Measurements from ENCODE around the gene SCARB1.

SCARB1 gene

GRCh38 chr12:124771462-124772288 is 92.0 kb downstream of the SCARB1 start (continued):
- TF ChIP-seq ZNF138 (tag by site-specific recombination; IDR thresholded peaks at IDR 0.05; ENCODE audit: borderline replicate concordance), result no peak
- no peak for TF ChIP-seq ZNF692 (tag by site-specific recombination; IDR thresholded peaks at IDR 0.05)
- no peak for TF ChIP-seq ZNF670 (tag by site-specific recombination; IDR thresholded peaks at IDR 0.05; ENCODE audit: low read depth)
- no peak for TF ChIP-seq GLIS1 (tag by site-specific recombination; IDR thresholded peaks at IDR 0.05)
- TF ChIP-seq, protein P1, sequence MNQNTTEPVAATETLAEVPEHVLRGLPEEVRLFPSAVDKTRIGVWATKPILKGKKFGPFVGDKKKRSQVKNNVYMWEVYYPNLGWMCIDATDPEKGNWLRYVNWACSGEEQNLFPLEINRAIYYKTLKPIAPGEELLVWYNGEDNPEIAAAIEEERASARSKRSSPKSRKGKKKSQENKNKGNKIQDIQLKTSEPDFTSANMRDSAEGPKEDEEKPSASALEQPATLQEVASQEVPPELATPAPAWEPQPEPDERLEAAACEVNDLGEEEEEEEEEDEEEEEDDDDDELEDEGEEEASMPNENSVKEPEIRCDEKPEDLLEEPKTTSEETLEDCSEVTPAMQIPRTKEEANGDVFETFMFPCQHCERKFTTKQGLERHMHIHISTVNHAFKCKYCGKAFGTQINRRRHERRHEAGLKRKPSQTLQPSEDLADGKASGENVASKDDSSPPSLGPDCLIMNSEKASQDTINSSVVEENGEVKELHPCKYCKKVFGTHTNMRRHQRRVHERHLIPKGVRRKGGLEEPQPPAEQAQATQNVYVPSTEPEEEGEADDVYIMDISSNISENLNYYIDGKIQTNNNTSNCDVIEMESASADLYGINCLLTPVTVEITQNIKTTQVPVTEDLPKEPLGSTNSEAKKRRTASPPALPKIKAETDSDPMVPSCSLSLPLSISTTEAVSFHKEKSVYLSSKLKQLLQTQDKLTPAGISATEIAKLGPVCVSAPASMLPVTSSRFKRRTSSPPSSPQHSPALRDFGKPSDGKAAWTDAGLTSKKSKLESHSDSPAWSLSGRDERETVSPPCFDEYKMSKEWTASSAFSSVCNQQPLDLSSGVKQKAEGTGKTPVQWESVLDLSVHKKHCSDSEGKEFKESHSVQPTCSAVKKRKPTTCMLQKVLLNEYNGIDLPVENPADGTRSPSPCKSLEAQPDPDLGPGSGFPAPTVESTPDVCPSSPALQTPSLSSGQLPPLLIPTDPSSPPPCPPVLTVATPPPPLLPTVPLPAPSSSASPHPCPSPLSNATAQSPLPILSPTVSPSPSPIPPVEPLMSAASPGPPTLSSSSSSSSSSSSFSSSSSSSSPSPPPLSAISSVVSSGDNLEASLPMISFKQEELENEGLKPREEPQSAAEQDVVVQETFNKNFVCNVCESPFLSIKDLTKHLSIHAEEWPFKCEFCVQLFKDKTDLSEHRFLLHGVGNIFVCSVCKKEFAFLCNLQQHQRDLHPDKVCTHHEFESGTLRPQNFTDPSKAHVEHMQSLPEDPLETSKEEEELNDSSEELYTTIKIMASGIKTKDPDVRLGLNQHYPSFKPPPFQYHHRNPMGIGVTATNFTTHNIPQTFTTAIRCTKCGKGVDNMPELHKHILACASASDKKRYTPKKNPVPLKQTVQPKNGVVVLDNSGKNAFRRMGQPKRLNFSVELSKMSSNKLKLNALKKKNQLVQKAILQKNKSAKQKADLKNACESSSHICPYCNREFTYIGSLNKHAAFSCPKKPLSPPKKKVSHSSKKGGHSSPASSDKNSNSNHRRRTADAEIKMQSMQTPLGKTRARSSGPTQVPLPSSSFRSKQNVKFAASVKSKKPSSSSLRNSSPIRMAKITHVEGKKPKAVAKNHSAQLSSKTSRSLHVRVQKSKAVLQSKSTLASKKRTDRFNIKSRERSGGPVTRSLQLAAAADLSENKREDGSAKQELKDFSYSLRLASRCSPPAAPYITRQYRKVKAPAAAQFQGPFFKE (tag by site-specific recombination; IDR thresholded peaks at IDR 0.05; ENCODE audit: borderline replicate concordance), result no peak
- TF ChIP-seq ZNF571 (tag by site-specific recombination; IDR thresholded peaks at IDR 0.05), result no peak
- TF ChIP-seq ZNF48 (tag by site-specific recombination; IDR thresholded peaks at IDR 0.05), result no peak
- TF ChIP-seq ZNF311 (tag by site-specific recombination; IDR thresholded peaks at IDR 0.05; ENCODE audit: borderline replicate concordance), result no peak
- no peak for TF ChIP-seq ZNF549 (tag by site-specific recombination; IDR thresholded peaks at IDR 0.05)
- no peak for TF ChIP-seq ZBTB7A (tag by site-specific recombination; IDR thresholded peaks at IDR 0.05; ENCODE audit: low read depth)
- no peak for TF ChIP-seq KLF1 (tag by site-specific recombination; IDR thresholded peaks at IDR 0.05)
- TF ChIP-seq RBAK (tag by site-specific recombination; IDR thresholded peaks at IDR 0.05), result no peak
- no peak for TF ChIP-seq ZNF600 (tag by site-specific recombination; IDR thresholded peaks at IDR 0.05)
- TF ChIP-seq ZNF423 (tag by site-specific recombination; IDR thresholded peaks at IDR 0.05), result no peak
- TF ChIP-seq OVOL3 (tag by site-specific recombination; IDR thresholded peaks at IDR 0.05), result no peak
- no peak for TF ChIP-seq ZNF202 (tag by site-specific recombination; IDR thresholded peaks at IDR 0.05; ENCODE audit: borderline replicate concordance)
- TF ChIP-seq ZNF785 (tag by site-specific recombination; IDR thresholded peaks at IDR 0.05), result no peak
- TF ChIP-seq SP7 (tag by site-specific recombination; IDR thresholded peaks at IDR 0.05), result peak; percentile 43; the same call in 1 of the 2 replicates
- TF ChIP-seq ZNF23 (tag by site-specific recombination; IDR thresholded peaks at IDR 0.05; ENCODE audit: borderline replicate concordance), result no peak
- TF ChIP-seq, protein P2, sequence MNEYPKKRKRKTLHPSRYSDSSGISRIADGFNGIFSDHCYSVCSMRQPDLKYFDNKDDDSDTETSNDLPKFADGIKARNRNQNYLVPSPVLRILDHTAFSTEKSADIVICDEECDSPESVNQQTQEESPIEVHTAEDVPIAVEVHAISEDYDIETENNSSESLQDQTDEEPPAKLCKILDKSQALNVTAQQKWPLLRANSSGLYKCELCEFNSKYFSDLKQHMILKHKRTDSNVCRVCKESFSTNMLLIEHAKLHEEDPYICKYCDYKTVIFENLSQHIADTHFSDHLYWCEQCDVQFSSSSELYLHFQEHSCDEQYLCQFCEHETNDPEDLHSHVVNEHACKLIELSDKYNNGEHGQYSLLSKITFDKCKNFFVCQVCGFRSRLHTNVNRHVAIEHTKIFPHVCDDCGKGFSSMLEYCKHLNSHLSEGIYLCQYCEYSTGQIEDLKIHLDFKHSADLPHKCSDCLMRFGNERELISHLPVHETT (tag by site-specific recombination; IDR thresholded peaks at IDR 0.05), result no peak
- TF ChIP-seq, protein P3, sequence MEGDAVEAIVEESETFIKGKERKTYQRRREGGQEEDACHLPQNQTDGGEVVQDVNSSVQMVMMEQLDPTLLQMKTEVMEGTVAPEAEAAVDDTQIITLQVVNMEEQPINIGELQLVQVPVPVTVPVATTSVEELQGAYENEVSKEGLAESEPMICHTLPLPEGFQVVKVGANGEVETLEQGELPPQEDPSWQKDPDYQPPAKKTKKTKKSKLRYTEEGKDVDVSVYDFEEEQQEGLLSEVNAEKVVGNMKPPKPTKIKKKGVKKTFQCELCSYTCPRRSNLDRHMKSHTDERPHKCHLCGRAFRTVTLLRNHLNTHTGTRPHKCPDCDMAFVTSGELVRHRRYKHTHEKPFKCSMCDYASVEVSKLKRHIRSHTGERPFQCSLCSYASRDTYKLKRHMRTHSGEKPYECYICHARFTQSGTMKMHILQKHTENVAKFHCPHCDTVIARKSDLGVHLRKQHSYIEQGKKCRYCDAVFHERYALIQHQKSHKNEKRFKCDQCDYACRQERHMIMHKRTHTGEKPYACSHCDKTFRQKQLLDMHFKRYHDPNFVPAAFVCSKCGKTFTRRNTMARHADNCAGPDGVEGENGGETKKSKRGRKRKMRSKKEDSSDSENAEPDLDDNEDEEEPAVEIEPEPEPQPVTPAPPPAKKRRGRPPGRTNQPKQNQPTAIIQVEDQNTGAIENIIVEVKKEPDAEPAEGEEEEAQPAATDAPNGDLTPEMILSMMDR (tag by site-specific recombination; IDR thresholded peaks at IDR 0.05), result peak; percentile 90
- TF ChIP-seq ZNF10 (tag by site-specific recombination; IDR thresholded peaks at IDR 0.05), result no peak
- TF ChIP-seq ZNF621 (tag by site-specific recombination; IDR thresholded peaks at IDR 0.05), result no peak
- TF ChIP-seq, protein P4, sequence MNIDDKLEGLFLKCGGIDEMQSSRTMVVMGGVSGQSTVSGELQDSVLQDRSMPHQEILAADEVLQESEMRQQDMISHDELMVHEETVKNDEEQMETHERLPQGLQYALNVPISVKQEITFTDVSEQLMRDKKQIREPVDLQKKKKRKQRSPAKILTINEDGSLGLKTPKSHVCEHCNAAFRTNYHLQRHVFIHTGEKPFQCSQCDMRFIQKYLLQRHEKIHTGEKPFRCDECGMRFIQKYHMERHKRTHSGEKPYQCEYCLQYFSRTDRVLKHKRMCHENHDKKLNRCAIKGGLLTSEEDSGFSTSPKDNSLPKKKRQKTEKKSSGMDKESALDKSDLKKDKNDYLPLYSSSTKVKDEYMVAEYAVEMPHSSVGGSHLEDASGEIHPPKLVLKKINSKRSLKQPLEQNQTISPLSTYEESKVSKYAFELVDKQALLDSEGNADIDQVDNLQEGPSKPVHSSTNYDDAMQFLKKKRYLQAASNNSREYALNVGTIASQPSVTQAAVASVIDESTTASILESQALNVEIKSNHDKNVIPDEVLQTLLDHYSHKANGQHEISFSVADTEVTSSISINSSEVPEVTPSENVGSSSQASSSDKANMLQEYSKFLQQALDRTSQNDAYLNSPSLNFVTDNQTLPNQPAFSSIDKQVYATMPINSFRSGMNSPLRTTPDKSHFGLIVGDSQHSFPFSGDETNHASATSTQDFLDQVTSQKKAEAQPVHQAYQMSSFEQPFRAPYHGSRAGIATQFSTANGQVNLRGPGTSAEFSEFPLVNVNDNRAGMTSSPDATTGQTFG (tag by site-specific recombination; IDR thresholded peaks at IDR 0.05; ENCODE audit: borderline replicate concordance), result no peak
- no peak for TF ChIP-seq ZNF174 (tag by site-specific recombination; IDR thresholded peaks at IDR 0.05)
